GM19438 (cell line): ENCODE results near the gene PPP2R1A.

Experiments
- ATAC-seq: cut with Tn5 transposase; IDR thresholded peaks from one replicate; pipeline ENCODE4 v1.9.1; 2021; ENCODE audit warnings: low read depth; ENCODE audit not compliant: unreplicated experiment

Gene PPP2R1A

DNA sequence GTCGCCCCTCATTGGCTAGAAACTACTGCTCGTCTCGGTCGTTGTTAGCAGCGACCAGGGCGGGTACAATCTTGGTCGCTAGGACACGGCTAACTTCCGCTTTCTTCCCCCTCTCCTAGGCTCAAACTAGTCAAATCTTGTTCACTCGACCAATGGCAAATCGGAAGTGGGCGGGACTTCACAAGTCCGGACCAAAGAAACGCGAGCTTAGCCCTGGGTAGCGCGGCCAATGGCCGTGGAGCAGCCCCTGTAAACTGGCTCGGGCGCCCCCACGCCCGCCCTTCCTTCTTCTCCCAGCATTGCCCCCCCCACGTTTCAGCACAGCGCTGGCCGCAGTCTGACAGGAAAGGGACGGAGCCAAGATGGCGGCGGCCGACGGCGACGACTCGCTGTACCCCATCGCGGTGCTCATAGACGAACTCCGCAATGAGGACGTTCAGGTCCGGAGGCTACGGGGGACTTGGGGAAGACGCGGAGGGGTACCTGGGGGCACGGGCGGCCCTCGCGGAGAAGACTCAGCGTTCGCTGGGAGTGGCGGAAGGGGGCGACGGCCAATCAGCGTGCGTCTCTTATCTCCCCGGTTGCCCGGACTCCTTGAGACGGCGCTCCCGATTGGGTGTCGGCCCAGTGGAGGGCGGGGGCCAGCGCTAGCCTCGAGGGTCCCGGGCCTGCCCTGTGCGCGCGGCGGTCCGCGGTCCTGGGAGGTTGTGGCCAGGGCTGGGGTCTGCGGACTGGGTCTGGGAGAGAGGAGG, at the start of gene PPP2R1A:
TSS of gene PPP2R1A (plus strand) at position 318 of the 752 bp plus-strand sequence. CDS start at position 363, 45 bp downstream.
- ATAC-seq = peak; percentile 87

DNA sequence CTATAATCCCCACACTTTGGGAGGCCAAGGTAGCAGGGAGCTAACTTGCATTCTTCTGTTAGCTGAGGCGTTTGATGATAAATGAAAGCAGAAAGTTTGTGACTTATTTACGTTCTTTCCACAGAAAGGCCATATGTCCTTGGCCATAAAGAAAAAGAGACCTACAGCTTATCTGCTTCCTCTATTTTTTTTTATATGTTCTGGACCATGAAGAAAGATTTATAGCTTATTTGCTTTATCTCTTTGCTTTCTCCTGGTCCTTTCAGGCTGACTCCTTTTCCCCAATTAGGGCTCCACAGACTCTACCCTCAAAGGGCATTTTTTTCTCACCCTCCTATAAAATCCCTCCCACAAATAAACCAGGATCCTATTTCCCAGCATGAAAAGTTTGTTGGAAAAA, 48.6 kb upstream of the PPP2R1A start:
- no peak for ATAC-seq

DNA sequence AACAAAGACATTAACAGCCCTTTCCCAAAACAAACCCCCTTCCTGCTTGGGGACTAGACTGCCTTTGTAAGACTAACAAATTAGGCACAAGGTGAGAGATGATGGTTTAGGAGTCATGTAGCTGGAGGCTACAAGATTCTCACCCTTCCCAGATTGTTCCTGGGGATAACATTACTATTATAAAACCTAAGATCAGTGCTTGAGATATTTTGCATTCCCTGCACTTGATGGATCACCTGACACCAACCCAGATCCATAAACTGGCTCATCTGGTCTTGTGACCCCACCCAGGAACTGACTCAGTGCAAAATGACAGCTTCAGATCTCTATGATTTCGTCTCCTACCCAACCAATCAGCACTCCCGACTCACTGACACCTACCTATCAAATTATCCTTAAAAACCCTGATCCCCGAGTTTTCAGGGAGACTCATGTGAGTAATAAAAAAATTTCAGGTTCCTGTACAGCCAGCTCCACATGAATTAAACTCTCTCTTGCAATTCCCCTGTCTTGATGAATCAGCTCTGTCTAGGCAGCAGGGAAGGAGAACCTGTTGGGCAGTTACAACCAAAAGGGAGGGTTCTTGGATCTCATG, 47.8 kb upstream of the PPP2R1A start:
- ATAC-seq = no peak

DNA sequence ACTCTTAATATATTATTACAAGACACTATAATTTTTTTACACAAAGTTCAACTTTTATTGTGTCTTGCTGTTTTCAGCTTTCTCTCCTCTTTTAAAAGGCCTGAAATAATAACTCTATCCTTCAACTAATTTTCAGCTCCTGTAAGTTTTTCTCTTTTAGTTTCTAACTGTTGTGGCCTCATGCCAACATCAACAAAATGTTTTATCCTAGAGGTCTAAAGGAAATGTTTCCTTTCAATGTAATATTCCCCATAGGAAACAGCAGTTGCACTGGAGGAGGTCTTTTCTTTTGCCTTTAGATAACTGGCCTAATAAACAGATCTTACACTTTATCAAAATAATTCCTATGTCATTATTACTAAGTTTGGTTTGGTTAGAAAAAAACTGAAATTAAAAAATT, 41.6 kb upstream of the PPP2R1A start:
- ATAC-seq = no peak

DNA sequence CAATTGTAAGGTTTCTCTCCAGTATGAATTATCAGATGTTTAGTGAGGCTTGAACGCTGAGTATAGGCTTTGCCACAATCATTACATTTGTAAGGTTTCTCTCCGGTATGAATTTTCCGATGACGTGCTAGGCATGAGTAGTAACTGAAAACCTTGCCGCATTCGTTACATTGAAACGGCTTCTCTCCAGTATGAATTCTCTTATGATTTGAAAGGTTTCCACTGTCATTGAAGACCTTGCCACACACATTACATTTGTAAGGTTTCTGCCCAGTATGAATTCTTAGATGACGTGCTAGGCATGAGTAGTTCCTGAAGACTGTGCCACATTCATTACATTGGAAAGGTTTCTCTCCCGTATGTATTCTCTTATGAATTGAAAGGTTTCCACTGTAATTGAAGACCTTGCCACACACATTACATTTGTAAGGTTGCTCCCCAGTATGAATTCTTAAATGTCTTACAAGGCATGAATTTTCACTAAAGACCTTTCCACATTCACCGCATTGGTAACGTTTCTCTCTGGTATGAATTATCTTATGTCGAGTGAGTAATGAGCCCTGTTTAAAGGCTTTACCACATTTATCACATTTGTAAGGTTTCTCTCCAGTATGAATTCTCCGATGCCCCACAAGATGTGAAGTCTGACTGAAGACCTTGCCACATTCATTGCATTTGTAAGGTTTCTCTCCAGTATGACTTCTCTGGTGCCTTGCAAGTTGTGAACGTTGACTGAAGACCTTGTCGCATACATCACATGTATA, 34.1 kb upstream of the PPP2R1A start:
- no peak for ATAC-seq

DNA sequence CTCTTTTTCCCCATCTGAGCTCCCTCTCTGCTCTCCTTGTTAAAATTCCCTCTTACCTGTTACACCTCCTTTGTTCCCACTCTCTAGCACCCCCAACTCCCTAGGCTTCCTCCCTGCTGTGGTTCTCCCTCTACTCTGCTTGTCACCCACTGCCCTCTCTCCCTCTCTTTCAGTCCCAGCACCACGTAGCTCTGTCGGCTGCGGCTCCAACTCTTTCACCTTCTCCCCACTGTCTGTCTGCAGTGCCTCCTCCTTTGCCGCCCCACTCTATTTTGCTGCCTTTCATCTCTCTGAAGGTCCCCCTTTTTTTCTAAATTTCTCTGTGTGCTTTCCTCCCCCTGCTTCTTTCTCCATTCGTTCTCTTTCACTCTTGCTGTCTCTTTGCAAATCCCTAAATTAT, 19.5 kb upstream of the PPP2R1A start:
- ATAC-seq = no peak

DNA sequence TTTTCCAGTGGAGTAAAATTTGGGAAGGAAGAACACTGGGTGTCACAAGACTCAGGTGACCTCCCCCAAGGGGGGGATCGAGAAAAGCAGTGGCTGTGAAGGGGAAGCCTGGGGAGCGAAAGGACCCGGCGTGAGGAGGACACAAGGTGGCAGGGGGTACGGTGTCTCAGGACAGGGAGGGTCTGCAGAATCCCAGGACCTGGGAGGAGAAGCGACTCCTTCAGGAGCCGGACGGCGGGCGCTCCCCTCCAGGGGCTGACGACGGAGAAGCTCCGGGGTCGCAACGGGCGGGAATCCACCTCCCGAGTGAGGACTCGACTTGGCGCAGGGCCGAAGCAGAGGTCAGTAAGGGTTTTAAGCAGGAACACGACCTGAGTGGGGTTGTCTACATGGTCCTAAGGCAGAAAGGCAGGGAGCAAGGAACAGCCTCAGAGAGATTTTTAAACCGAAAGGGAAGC, 19.0 kb upstream of the PPP2R1A start:
- peak; percentile 9 for ATAC-seq

DNA sequence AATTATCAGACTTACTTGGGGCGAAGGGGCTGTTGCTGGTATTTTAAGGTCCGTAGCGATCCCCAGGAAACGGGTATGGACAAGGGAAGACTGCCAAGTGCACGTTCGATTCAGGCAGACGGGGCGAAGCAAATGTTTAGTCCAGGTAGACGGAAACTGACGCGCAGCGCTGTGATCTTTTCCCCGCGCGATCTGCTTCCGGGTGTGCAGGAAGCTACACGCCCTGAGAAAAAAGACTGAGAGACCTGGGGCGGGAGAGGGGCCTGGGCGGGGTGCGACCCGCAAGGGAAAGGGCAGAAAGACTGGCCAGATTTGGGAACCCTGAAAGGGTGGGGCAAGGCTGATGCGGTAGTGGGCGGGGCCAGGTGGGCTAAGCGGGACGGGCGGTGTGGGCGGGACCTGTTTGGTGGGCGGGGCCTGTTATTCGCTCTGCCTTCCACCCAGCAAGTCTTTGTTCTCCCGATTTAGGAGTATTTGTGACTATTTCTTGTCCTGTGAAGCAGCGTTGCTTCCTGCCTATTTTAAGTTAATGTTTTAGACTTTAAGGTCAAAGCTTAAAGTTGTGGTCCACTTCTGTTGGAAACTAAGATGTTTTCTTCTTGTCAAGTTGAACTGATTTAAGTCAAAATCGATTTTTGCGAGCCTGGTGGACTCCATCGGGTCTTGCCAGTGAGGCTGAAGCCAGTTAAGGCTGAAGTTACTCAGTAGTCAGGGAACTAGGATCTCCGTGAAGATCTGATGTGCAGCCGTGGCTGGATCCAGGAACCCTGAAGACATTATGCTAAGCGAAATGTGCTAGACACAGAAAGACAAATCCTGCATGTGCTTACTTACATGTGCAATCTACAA, 18.3 kb upstream of the PPP2R1A start, which contains the start of gene ZNF836:
TSS of gene ZNF836 (minus strand) at position 301 of the 849 bp plus-strand sequence. CDS start 3,549 bp downstream, outside the sequence.
- ATAC-seq = peak; percentile 56

DNA sequence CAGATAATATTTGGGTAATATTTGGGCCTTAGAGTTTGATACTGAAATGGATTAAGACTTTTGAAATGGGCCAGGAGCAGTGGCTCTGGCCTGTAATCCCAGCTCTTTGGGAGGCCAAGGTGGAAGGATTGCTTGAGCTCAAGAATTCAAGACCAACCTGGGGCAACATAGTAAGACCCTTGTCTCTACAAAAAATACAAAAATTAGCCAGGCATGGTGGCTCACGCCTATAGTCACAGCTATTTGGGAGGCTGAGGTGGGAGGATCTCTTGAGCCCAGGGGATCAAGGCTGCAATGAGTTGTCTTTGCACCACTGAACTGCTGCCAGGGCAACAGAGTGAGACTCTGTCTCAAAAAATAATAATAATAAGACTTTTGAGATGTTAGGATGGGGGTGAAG, 17.5 kb upstream of the PPP2R1A start:
- no peak for ATAC-seq

DNA sequence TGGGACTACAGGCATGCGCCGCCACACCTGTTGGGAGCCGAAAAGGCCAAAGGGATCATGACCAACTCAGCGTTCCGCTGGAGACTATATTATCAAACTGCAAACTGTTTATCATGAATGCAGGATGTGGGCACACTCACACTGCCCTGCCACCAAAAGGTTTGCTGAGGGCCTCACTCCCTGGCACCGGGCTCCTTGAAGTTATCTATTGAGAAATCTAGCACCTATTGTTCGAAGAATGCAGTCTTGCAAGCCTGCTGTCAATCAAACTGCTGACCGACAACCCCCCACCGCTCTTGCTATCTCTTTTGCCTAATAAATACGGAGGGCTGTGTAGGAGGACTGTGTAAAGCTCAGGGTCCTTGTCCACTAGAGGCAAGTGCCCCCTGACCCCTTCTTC, 13.3 kb upstream of the PPP2R1A start:
- ATAC-seq = no peak

DNA sequence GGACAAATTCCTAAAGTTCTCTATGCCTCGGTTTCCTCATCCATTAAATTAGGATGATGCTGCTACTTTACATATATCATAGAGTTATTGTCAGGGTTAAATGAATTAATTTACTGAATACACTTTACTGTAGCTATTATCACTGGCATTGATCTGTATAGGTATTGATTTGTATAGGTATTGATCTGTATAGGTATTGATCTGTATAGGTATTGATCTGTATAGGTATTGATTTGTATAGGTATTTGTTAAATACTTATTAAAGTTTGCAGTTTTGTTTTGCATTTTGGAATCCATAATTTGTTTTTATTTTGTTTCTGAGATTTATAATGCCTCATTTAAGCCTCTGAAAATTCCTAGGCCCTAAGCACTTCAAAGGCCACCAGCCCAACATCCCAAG, 2.4 kb upstream of the PPP2R1A start:
- no peak for ATAC-seq

DNA sequence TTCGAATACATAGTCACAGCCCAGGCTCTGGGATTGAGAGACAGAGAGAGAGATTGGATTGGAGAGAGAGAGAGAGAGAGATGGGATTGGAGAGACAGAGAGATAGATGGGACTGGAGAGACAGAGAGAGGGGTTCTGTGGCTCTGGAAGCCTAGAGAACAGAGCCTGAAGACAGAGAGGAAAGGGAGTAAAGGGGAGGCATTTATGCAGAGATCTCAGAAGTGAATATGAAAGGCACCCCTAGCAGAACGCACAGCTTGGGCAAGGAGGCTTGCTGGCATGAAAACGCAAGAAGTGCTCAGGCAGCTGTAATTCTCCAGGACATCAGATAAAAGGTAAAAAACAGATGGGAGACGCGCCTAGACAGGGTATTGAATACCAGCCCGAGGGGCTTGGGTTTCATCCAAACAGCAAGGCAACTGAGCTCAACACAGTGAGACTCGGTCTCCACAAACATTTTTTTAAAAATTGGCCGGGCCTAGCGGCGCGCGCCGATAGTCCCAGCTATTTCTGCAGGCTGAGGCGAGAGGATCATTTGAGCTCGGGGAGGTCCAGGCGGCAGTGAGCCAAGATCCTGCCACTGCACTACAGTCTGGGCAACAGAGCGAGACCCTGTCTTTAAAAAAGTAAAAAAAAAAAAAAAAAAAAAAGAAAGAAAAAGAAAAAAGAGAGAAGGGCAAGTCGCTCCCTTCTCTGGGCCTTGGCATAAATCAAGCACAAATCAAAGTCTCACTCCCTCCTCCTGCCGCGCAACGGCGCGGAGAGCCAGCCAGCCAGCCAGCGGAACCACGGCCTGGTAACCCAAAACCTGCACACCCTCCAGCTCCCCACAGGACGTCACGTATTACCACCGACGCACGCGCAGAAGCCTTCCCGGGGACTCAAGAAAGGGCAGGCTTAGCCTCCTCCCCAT, 774 bp upstream of the PPP2R1A start:
- no peak for ATAC-seq

DNA sequence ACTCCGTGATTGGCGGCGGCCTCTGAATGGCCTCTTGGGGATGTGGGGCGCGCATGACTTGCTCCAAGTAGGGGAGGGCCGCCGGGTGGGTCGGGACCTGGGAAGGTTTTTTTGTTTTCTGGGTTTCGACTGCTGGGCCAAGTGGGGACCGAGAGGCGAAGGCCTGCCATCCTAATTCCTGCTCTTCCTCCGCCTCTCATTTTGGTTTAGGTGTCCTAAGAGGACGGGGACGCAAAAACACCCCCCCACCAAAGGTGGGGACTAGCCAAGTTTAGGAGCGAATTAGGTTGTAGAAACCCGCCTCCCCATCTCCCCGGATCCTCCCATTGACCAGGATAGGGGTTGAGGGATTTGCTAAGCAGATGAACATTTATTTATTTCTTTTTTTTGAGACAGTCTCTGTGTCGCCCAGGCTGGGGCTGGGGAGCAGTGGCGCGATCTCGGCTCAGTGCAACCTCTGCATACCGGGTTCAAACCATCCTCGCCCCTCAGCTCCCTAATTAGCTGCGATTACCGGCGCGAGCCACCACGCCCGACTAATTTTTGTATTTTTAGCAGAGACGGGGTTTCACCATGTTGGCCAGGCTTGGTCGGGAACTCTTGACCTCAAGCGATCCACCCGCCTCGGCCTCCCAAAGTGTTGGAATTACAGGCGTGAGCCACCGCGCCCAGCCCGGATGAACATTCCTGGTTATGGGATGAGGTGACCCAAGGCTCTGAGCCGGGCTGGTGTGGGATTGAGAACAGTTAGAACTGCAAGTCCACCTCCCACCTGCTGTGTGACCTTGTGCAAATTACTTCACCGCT, 838 bp downstream of the PPP2R1A start:
- no peak for ATAC-seq

DNA sequence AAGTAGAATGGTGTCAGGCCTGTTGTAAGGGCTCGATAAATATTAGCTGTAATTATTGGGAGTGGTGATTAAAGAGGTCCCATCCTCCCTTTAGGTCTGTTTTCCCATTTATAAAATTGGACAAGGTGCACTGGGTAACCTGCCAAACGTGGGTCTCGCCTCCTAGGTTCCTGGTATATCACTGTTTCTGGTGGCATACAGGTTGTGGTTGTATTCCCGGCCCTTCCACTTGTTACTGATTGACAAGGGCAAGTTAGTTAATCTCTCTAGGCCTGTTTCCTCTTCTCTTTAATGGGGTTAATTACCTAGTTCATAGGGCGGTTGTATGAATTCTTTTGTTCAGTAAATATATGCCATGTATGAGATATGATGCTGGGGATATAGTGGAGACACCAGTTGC, 1.5 kb downstream of the PPP2R1A start:
- ATAC-seq = no peak

DNA sequence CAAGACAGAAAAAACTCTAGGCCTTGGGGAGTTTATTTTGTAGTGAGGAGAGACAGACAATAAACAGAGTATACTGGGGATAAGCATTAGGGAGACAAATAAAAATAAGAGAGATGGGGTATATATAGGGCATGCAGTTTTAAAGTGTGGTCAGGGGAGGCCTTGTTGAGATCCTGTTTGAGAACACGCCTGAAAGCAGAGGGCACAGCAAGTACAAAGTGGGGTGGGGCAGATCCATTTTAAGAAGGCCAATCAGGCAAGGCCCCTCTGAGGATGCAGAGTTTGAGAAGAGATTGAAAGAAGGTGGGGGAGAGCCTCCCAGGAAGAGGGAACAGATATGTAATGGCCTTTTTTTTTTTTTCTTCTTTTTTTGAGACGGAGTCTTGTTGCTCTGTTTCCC, 2.1 kb downstream of the PPP2R1A start:
- no peak for ATAC-seq

DNA sequence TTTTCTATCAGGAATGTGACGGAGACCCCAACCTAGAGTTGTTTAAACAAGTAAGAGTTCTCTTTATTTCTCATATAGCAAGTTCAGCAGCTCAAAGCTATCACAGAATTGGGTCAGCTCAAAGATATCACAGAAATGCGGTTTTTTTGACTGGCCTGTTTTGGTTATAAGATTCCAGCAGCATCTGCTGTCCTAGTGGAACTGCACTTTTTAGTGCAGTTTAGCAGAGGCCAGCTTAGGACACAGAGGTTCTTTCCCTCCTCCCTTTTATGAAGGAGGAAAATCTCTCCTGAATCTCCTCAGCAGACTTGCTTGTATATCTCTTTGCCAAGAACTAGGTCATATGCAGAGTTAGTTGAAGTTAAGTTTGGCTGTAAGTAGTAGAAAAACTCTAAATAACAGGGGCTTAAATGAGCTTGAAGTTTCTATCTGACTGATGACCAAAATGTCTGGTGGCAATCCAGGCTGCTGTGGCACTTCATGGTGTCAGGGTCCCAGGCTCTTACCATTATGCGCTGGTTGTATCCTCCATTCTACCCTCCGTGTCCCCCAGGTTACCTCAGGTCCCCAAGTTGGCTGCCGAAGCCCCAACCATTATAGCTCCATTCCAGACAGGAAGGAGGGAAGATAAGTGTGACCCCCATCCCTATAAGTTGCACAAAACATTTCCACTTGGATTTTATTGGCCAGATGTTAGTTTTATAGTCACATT, 6.6 kb downstream of the PPP2R1A start:
- ATAC-seq = no peak

DNA sequence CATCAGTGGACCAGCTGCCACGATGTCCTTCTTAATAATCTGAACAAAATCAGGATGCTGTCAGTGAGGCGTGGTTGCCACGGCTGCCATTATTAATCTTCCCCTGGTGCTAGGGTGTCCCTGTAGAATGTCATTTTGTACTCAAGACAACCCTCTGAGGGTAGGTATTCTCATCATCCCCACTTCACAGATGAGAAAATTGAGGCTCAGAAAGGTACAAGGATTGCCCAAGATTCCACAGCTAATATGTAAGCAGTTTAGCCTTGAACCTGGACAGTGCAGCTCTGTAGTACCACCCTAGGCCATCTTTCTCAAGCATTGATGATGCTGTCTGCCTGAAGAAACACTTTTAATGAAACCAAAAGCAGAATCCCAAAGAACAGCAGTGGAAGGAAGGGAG, 8.1 kb downstream of the PPP2R1A start:
- ATAC-seq = no peak

DNA sequence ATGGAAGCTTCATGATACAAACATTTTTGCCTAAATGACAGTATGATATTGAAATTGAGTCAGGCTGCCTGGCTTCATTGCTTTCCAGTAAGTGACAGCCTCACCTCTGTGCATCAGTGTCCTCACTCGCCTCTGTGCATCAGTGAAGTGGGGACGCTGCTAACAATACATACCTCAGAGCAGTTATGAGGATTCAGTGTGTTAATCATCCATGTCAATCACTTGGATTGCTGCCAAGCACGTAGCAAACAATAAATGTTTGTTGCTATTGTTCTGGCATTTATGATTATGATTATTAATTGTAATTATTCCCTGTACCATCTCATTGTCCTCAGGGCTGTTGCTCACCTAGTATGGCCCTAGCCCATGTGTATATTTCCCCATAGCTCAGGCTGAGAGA, 8.8 kb downstream of the PPP2R1A start:
- no peak for ATAC-seq
